Measurements from ENCODE around the gene DOCK6. TPM values are rescaled to one million over a fixed set of nuclear protein-coding genes. Genes with fewer than 3 reads are reported as not detected.
A peak's percentile ranks its signal among the peaks of the same experiment; 100 is the strongest.

The DOCK6 gene
- total RNA-seq, 1 donor from 2014 or later: 86.9 TPM

DNA sequence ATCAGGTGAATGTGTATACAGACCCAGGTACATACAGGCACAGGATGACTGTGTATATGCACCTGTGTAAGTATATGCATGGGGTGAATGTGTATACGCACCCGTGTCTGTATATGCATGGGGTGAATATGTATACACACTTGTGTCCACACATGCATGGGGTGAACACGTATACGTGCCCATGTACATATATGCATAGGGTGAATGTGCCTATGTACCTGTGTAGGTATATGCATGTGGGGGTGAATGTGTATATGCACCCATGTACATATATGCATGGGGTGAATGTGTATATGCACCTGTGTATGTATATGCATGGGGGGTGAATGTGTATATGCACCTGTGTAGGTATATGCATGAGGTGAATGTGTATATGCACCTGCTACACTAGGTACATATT is 29.8 kb downstream of the DOCK6 start:
- H3K36me3 Mint-ChIP-seq (ENCODE audit: unreplicated experiment): peaks cover 21% of the 10 kb centered on the region
- no peak overlapping the region for H3K27ac Mint-ChIP-seq (ENCODE audit: unreplicated experiment)

GRCh38 chr19:11230621-11231386 is 31.5 kb downstream of the DOCK6 start:
- no peak overlapping the region for H3K27ac Mint-ChIP-seq (ENCODE audit: unreplicated experiment)
- H3K9me3 Mint-ChIP-seq (ENCODE audit: unreplicated experiment): no peaks in the 10 kb centered on the region
- peaks cover 20% of the 10 kb centered on the region for H3K36me3 Mint-ChIP-seq (ENCODE audit: unreplicated experiment)
- no peaks in the 10 kb centered on the region for H3K27me3 Mint-ChIP-seq (ENCODE audit: unreplicated experiment)
- TF ChIP-seq, protein P1, sequence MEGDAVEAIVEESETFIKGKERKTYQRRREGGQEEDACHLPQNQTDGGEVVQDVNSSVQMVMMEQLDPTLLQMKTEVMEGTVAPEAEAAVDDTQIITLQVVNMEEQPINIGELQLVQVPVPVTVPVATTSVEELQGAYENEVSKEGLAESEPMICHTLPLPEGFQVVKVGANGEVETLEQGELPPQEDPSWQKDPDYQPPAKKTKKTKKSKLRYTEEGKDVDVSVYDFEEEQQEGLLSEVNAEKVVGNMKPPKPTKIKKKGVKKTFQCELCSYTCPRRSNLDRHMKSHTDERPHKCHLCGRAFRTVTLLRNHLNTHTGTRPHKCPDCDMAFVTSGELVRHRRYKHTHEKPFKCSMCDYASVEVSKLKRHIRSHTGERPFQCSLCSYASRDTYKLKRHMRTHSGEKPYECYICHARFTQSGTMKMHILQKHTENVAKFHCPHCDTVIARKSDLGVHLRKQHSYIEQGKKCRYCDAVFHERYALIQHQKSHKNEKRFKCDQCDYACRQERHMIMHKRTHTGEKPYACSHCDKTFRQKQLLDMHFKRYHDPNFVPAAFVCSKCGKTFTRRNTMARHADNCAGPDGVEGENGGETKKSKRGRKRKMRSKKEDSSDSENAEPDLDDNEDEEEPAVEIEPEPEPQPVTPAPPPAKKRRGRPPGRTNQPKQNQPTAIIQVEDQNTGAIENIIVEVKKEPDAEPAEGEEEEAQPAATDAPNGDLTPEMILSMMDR (IDR thresholded peaks at IDR 0.05): no peak
- H3K4me1 Mint-ChIP-seq (ENCODE audit: unreplicated experiment): no peaks in the 10 kb centered on the region
- no peak for DNase-seq (ENCODE audit: extremely low spot score, unreplicated experiment)
- H3K4me3 Mint-ChIP-seq (ENCODE audit: unreplicated experiment): no peak overlapping the region

More for the DNA sequence above, 29.8 kb downstream of the DOCK6 start:
- TF ChIP-seq, protein P1 (IDR thresholded peaks at IDR 0.05): no peak
- H3K4me3 Mint-ChIP-seq (ENCODE audit: unreplicated experiment): no peak overlapping the region
- no peaks in the 10 kb centered on the region for H3K4me1 Mint-ChIP-seq (ENCODE audit: unreplicated experiment)
- H3K9me3 Mint-ChIP-seq (ENCODE audit: unreplicated experiment): no peaks in the 10 kb centered on the region
- DNase-seq (ENCODE audit: extremely low spot score, unreplicated experiment): no peak
- H3K27me3 Mint-ChIP-seq (ENCODE audit: unreplicated experiment): no peaks in the 10 kb centered on the region

DNA sequence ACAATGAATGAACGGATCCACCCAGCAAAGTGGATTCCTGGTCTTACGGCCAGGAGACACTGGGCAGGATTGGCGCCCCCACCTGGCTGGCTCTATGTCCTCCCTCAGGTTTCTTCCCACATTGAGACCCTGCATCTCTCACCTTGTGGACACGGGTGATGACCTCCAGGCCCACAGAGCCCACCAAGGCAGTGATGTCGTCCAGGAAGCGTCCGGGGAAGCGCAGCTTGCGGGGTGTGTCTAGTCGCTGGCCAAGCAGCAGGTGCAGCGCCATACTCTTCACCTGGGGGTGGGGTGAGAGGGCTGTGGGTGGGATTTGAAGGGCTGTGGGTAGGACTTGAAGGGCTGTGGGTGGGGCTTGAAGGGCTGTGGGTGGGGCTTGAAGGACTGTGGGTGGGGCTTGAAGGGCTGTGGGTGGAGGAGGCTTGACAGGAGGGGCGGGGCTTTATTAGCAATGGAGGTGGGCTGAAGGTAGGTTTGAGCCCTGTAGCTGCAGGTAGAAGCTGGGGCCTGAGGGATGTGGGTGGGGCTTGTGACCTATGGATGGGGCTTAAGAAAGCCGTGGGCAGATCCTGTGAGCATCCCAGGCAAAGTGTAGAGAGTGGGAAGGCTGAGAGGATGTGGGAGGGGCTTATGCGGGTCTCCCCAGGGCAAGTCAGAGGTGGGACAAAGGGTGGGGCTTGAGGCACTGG is 35.0 kb downstream of the DOCK6 start:
- DNase-seq (ENCODE audit: extremely low spot score, unreplicated experiment): no peak
- H3K36me3 Mint-ChIP-seq (ENCODE audit: unreplicated experiment): peaks cover 26% of the 10 kb centered on the region
- H3K27ac Mint-ChIP-seq (ENCODE audit: unreplicated experiment): no peak overlapping the region
- H3K4me3 Mint-ChIP-seq (ENCODE audit: unreplicated experiment): no peak overlapping the region
- no peaks in the 10 kb centered on the region for H3K27me3 Mint-ChIP-seq (ENCODE audit: unreplicated experiment)
- no peaks in the 10 kb centered on the region for H3K9me3 Mint-ChIP-seq (ENCODE audit: unreplicated experiment)
- TF ChIP-seq, protein P1 (IDR thresholded peaks at IDR 0.05): peak; percentile 11
- no peaks in the 10 kb centered on the region for H3K4me1 Mint-ChIP-seq (ENCODE audit: unreplicated experiment)

- H3K9me3 Mint-ChIP-seq (ENCODE audit: unreplicated experiment): peaks cover 3% of the 10 kb centered on the region
- DNase-seq (ENCODE audit: extremely low spot score, unreplicated experiment): no peak
- H3K27me3 Mint-ChIP-seq (ENCODE audit: unreplicated experiment): no peaks in the 10 kb centered on the region
- TF ChIP-seq, protein P1 (IDR thresholded peaks at IDR 0.05): no peak
- H3K27ac Mint-ChIP-seq (ENCODE audit: unreplicated experiment): no peak overlapping the region
- no peak overlapping the region for H3K4me3 Mint-ChIP-seq (ENCODE audit: unreplicated experiment)
- no peaks in the 10 kb centered on the region for H3K4me1 Mint-ChIP-seq (ENCODE audit: unreplicated experiment)
- peaks cover 28% of the 10 kb centered on the region for H3K36me3 Mint-ChIP-seq (ENCODE audit: unreplicated experiment)
Measured at GRCh38 chr19:11226716-11227166, 35.6 kb downstream of the DOCK6 start.

GRCh38 chr19:11225815-11226214 is 36.5 kb downstream of the DOCK6 start:
- Mint-ChIP-seq H3K27me3 (ENCODE audit: unreplicated experiment) (no peaks in the 10 kb centered on the region), H3K36me3 (ENCODE audit: unreplicated experiment) (peaks cover 34% of the 10 kb centered on the region), H3K27ac (ENCODE audit: unreplicated experiment) (no peak overlapping the region), H3K4me3 (ENCODE audit: unreplicated experiment) (no peak overlapping the region), H3K9me3 (ENCODE audit: unreplicated experiment) (peaks cover 12% of the 10 kb centered on the region), H3K4me1 (ENCODE audit: unreplicated experiment) (no peaks in the 10 kb centered on the region)
- no peak for DNase-seq (ENCODE audit: extremely low spot score, unreplicated experiment)
- TF ChIP-seq, protein P1 (IDR thresholded peaks at IDR 0.05): no peak

Measured in osteocyte (in vitro differentiated cells).